GM12872 (cell line): ENCODE results near the gene RELB.

Experiments
- TF ChIP-seq, protein P1 (sequence below): IDR thresholded peaks from 3 replicates; pipeline ENCODE4 v1.5.1; 2011; ENCODE audit warnings: low read depth, mild to moderate bottlenecking, low read length, moderate library complexity; ENCODE audit not compliant: insufficient read depth

The RELB gene

DNA sequence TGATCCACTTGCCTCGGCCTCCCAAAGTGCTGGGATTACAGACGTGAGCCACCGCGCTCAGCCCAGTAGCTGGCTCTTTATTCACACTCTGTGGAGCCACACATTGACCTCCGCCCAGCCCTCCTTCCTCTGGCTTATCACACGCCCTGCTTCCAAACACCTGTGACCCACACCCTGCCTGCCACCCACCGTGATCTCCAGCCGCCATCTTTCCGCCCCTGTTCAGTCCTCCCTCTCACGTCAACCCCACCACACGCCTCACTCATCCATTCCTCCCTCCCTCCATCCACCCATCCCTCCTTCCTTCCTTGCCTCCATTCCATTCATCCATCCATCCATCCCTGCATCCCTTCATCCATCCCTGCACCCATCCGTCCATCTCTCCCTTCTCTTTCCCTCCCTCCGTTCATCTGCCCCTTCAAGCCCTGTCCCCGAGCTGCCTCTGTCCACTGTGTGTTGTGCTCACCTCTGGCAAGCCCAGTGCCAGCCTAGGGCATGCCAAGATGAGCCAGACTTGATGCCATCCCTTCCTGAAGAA lies 57.4 kb downstream of the RELB start:
- TF ChIP-seq, protein P1, sequence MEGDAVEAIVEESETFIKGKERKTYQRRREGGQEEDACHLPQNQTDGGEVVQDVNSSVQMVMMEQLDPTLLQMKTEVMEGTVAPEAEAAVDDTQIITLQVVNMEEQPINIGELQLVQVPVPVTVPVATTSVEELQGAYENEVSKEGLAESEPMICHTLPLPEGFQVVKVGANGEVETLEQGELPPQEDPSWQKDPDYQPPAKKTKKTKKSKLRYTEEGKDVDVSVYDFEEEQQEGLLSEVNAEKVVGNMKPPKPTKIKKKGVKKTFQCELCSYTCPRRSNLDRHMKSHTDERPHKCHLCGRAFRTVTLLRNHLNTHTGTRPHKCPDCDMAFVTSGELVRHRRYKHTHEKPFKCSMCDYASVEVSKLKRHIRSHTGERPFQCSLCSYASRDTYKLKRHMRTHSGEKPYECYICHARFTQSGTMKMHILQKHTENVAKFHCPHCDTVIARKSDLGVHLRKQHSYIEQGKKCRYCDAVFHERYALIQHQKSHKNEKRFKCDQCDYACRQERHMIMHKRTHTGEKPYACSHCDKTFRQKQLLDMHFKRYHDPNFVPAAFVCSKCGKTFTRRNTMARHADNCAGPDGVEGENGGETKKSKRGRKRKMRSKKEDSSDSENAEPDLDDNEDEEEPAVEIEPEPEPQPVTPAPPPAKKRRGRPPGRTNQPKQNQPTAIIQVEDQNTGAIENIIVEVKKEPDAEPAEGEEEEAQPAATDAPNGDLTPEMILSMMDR: no peak

- TF ChIP-seq, protein P1: peak; percentile 94
These were observed 58.1 kb downstream of the RELB start for GRCh38 chr19:45059258-45059965.

DNA sequence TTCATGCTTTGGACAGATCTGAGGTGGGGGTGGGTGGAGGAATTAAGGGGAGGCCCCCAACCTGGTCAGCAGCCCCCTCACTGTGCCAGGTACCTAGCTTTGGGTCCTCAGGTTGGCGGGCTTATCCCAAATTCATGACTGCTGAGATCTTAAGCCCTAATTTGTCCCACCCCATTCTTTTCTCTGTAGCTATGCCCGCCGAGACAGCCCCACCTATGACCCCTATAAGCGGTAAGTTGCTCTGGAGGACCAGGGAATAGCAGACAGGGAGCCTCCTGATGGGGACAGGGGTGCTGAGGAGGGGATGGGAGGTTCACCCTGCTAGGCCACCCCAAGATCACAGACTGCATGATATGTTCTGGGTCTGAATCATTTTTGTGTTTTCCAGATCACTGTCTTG lies 60.7 kb downstream of the RELB start:
- TF ChIP-seq, protein P1: no peak

GRCh38 chr19:45063851-45064801 lies 62.9 kb downstream of the RELB start:
- TF ChIP-seq, protein P1: no peak

- TF ChIP-seq, protein P1: no peak
These were observed 65.8 kb downstream of the RELB start for GRCh38 chr19:45066921-45067661.

GRCh38 chr19:45068041-45068440 lies 66.8 kb downstream of the RELB start:
- TF ChIP-seq, protein P1: no peak
